Measurements from ENCODE around the gene COPZ2. TPM values are rescaled to one million over a fixed set of nuclear protein-coding genes. Genes with fewer than 3 reads are reported as not detected.
"Not testable (repeated sequence)": the region's sequence is repeated elsewhere in the genome, so short reads cannot be mapped to it uniquely, and the experiment has no call there.

The COPZ2 gene
- total RNA-seq, 6 experiments from 2014 or later, result 18.9 to 26.6 (median 23.8) TPM

- Histone ChIP-seq H3K36me3 (no peaks in the 10 kb centered on the region), H3K4me3 (no peak overlapping the region), H3K27me3 (no peaks in the 10 kb centered on the region), H3K4me1 (peaks cover 0 to 9% (median 0%) of the 10 kb centered on the region in 4 donors), H3K9me3 (no peaks in the 10 kb centered on the region), H3K27ac (no peak overlapping the region)
- intact Hi-C loops (cut with DNase I), result no loop called here
- DNase-seq, result no peak
- WGBS (ENCODE audit: insufficient coverage, low coverage, low lambda C conversion rate, missing lambda C conversion rate), result 90% methylated on average over 2 of the region's 2 CpGs
- TF ChIP-seq POLR2A (IDR thresholded peaks at IDR 0.05), result no peak
- no peak for TF ChIP-seq CTCF (IDR thresholded peaks at IDR 0.05)
- ATAC-seq, result no peak
These were observed 5.6 kb upstream of the COPZ2 start for GRCh38 chr17:48043176-48043575.

DNA sequence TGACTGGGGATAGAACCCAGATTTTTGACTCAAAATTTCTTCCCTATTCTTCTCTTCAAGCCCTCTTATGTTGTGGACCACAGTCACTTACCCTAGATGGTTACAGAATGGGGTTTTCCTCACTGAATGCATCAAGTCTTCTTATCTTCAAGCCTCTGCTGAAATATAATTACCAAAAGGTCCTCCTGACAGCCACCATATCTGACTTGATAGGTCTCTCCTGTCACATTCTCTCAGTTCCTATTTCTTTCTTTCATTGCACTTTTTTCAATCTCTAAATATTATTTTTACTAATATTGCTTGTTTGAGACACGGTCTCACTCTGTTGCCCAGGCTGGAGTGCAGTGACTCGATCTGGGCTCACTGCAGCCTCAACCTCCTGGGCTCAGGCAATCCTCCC is 1.1 kb upstream of the COPZ2 start:
- no peak overlapping the region for H3K4me3 ChIP-seq
- WGBS (ENCODE audit: insufficient coverage, low coverage, low lambda C conversion rate, missing lambda C conversion rate), result 93% methylated on average over 2 of the region's 2 CpGs
- no peaks in the 10 kb centered on the region for H3K27me3 ChIP-seq
- no peaks in the 10 kb centered on the region for H3K9me3 ChIP-seq
- intact Hi-C loops (cut with DNase I), result no loop called here
- no peak for TF ChIP-seq CTCF (IDR thresholded peaks at IDR 0.05)
- TF ChIP-seq POLR2A (IDR thresholded peaks at IDR 0.05), result no peak
- no peaks in the 10 kb centered on the region for H3K36me3 ChIP-seq
- no peak overlapping the region for H3K27ac ChIP-seq
- DNase-seq, result no peak
- H3K4me1 ChIP-seq, result peaks cover 0 to 7% (median 3%) of the 10 kb centered on the region in 4 donors
- ATAC-seq, result no peak

DNA sequence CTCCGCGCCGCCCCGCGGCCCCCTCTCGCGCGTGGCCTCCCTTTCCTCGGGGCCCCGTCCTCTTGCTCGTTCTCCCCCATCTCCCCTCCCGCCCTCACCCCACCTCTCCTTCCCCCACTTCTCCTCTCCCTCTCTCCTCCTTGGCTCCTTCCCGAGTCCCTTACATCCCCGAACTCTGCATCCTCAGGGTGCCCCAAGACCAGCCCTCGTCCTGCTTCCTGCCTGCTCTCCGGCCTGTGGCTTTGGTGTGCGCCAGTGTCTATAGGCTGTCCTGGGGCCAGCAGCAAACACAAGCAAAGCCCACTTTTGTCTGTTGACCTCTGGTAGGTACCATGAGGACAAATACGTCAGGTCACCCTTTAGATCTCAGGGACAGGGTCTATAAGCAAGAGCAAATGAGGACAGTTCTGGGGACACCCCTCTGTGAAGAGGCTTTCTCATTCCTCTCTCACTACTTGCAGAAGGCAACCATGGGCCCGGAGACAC is 284 bp upstream of the COPZ2 start:
- intact Hi-C loops (cut with DNase I), result no loop called here
- no peak for DNase-seq
- no peaks in the 10 kb centered on the region for H3K9me3 ChIP-seq
- WGBS (ENCODE audit: insufficient coverage, low coverage, low lambda C conversion rate, missing lambda C conversion rate), result 1% methylated on average over 17 of the region's 19 CpGs
- ATAC-seq, result peak in 2 of 4 donors; percentile 3 to 9
- peak overlapping the region in 1 of 3 donors; percentile 69 for H3K4me3 ChIP-seq
- no peak overlapping the region for H3K27ac ChIP-seq
- H3K27me3 ChIP-seq, result no peaks in the 10 kb centered on the region
- TF ChIP-seq POLR2A (IDR thresholded peaks at IDR 0.05) (no peak), CTCF (IDR thresholded peaks at IDR 0.05) (no peak)
- H3K36me3 ChIP-seq, result no peaks in the 10 kb centered on the region
- H3K4me1 ChIP-seq, result peaks cover 0 to 7% (median 3%) of the 10 kb centered on the region in 4 donors

GRCh38 chr17:48036693-48037035 is 933 bp downstream of the COPZ2 start:
- WGBS (ENCODE audit: insufficient coverage, low coverage, low lambda C conversion rate, missing lambda C conversion rate), result no CpG with 5 or more reads among the region's 6 CpGs
- Histone ChIP-seq H3K4me3 (peak overlapping the region; percentile 55 to 69 (median 67)), H3K27ac (no peak overlapping the region), H3K4me1 (peaks cover 0 to 7% (median 3%) of the 10 kb centered on the region in 4 donors), H3K27me3 (no peaks in the 10 kb centered on the region), H3K36me3 (no peaks in the 10 kb centered on the region), H3K9me3 (no peaks in the 10 kb centered on the region)
- intact Hi-C loops (cut with DNase I), result no loop called here
- DNase-seq, result no peak
- TF ChIP-seq CTCF (IDR thresholded peaks at IDR 0.05) (no peak), POLR2A (IDR thresholded peaks at IDR 0.05) (no peak)
- peak in 1 of 4 donors; percentile 31 for ATAC-seq

DNA sequence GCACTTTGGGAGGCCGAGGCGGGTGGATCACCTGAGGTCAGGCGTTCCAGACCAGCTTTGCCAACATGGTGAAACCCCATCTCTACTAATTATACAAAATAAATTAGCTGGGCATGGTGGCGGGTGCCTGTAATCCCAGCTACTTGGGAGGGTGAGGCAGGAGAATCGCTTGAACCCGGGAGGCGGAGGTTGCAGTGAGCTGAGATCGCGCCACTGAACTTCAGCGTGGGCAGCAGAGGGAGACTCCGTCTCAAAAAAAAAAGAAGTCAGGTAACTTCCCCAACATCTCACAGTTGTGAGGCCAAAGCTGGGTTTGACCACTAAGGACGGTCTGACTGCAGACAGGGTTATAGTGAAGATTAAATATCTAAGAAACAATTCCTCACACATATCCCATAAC is 2.9 kb downstream of the COPZ2 start:
- intact Hi-C loops (cut with DNase I); H3K9me3 ChIP-seq; H3K4me3 ChIP-seq; H3K36me3 ChIP-seq; ATAC-seq; H3K27ac ChIP-seq; H3K27me3 ChIP-seq; H3K4me1 ChIP-seq: not testable (repeated sequence)
- WGBS (ENCODE audit: insufficient coverage, low coverage, low lambda C conversion rate, missing lambda C conversion rate), result 87% methylated on average over 9 of the region's 12 CpGs
- peak in 1 of 3 donors; percentile 23 for DNase-seq
